NCI-H1417 (cell line): Measurements from ENCODE around the gene NPY1R.

Experiments used
- DNase-seq, 3 experiments: peaks; one replicate each; lab custom pipeline; 2025; lab: John Stamatoyannopoulos, UW

Gene NPY1R

DNA sequence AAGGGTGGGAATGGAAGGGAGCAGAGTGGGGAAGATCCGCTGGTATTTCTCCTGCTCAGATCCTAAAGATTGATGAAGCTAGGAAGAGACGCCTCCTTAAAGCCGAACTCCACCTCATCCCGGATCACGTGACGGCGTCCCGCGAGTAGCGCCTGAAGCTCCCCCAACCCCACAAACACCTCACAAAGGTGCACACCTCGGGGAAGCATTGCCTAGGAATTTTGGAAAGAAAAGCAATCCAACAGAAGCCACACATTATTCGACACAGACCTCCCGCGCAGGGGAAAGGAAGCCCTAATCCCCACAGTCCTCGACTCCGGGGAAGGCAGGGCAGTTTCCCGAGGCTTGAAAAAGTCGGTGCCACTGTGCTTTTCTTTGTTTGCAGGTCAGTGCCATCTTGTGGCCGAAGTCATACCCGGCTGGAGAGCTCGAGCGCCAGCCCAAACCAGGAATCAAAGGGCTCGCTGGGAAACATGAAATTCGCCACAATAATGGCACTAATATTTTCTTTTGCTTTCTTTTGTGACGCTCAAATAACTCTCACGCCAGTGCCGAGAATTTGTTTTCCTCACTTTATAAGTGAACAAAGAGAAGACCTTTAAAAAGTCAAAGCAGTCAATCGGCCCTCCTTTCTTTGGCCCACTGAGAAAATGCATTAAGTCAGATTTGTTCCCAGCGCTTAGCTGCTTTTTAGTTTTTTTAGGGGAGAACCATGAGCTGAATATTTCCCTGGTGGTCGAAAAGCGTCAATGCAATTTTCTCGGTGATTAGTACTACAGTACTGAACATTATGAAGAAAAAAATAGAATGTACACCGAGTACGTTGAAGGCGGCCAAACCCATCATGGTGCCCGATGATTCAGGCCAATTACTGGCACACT is at the start of gene NPY1R:
Gene NPY1R (minus strand): TSS at position 71 of the 881 bp plus-strand sequence. CDS start 6,042 bp downstream, outside the sequence.
- peak; percentile 13 to 91 (median 85) for DNase-seq

DNA sequence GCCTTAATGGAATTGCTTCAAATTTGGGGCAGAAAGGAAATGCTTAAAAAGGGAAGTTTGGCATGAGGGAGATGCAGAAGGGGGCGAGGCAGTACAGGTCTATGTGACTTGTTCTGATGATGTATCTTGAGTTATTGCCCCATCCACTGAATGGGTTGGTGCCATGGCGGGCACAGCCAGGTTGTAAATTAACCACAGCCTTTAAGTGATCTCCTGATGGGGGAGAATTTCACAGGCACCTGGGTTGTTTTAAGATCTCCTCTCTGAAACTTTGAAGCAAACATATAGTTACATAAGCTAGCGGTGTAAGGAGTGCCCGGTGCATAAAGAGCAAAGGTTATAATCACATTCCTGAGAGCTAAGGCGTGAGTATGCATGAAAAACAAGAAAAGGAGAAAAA is 48.3 kb upstream of the NPY1R start:
- DNase-seq, result no peak

- DNase-seq, result no peak
Observed at GRCh38 chr4:163378661-163379060, 46.3 kb upstream of the NPY1R start.

- DNase-seq, result no peak
Observed at GRCh38 chr4:163372029-163372428, 39.6 kb upstream of the NPY1R start.

GRCh38 chr4:163367651-163368050 is 35.3 kb upstream of the NPY1R start:
- DNase-seq, result no peak

- no peak for DNase-seq
Observed at GRCh38 chr4:163356104-163356503, 23.7 kb upstream of the NPY1R start.

DNA sequence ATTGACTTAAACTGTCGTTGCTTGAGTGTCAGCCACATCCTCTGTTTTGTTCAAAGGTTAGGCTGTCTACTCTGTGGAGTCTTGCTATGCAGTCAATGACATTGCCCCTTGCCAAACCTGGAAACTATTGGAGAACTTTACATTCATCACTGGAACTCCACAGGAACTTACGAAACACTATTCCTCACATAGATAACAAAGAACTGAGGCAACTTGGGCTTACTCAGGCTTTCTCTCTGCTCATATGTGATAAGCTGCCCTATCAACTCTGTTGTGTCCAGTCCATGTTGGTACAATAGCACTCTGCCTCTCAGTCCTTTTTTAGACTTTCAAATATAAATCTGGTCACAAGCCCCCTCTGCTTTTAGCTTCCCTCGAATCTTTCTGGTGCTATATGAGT is 20.7 kb upstream of the NPY1R start:
- DNase-seq, result no peak

DNA sequence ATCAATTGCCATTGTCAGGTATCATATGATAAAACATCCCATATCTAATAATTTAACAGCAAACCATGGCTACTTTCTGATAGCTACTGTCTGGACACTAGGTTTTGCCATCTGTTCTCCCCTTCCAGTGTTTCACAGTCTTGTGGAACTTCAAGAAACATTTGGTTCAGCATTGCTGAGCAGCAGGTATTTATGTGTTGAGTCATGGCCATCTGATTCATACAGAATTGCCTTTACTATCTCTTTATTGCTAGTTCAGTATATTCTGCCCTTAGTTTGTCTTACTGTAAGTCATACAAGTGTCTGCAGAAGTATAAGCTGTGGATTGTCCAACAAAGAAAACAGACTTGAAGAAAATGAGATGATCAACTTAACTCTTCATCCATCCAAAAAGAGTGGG is 18.3 kb upstream of the NPY1R start:
- DNase-seq, result no peak

GRCh38 chr4:163344147-163345125 is 12.0 kb upstream of the NPY1R start:
- DNase-seq, result peak in 2 of 3 experiments; percentile 55 to 68

- DNase-seq, result peak in 1 of 3 experiments; percentile 35
Observed at GRCh38 chr4:163343604-163344146, 11.3 kb upstream of the NPY1R start, which contains the start of gene NPY5R. NPY5R (plus strand) TSS chr4:163343892; CDS start chr4:163350274, 6,382 bp downstream.

GRCh38 chr4:163335384-163335783 is 3.0 kb upstream of the NPY1R start:
- DNase-seq, result no peak

DNA sequence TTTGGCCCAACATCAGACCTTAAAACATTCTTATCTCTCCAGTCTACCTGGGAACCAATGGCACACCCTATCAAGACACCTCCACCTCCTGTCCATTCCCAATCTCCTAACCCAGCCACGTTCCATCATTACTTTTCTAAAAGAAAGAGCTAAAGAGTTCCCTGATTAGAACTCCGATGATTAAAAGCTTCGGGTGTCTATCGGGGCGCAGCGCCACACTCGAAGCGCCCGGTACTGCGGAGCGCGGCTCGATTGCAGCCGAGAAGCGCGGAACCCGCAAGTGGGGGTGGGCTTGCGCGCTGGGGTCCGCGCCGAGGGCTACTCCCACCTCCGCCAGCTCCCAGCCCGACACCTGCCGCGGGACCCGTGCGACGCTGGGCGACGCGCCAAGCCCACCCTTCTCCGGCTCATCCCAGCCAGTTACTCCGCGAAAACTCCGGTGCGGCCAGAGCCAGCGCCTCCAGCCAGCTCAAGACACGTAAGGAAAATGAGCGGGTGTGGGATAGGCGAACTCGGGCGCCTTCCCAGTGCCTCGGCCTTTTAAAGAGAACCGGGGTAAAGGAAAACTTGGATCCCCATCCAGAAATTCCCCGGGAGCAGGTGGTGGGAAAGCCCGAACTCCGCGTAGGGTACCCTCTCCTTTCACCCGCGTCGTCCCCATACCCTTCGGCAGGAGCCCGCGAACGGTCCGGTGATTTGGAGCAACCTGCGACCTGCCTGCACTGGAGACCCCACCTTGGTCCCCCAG is 593 bp downstream of the NPY1R start:
- peak in 2 of 3 experiments; percentile 68 to 72 for DNase-seq

- peak in 1 of 3 experiments; percentile 1 for DNase-seq
Observed at GRCh38 chr4:163330916-163331628, 1.3 kb downstream of the NPY1R start.

DNA sequence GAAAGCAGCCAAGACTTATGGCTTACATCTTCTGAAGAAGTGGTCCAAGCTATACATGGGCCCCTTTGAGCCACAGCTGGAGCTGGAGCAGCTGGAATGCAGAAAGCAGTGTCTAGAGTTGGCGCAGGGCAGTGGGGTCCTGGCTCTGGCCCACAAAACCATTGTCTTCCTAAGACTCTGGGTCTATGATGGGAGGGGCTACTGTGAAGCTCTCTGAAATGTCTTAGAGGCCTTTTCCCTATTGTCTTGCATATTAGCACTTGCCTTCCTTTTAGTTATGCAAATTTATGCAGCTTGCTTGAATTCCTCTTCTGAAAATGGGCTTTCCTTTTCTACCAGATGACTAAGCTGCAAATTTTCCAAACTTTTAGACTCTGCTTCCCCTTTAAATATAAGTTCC is 15.3 kb downstream of the NPY1R start:
- no peak for DNase-seq

- no peak for DNase-seq
Observed at GRCh38 chr4:163309466-163309865, 22.9 kb downstream of the NPY1R start.

DNA sequence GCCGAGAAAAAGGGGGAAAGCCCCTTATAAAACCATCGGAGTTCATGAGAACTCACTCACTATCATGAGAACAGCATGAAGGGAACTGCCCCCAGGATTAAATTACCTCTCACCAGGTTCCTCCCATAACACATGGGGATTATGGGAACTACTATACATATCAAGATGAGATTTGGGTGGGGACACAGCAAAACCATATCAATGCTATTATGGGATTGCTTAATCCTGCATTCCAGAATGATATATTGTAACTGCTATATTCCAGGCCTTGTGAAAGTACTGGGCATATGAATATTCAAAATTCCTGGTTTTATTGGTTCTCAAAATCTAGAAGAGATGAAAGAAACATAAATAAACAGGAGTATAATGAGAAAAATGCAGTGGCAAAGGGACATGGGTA is 29.3 kb downstream of the NPY1R start:
- DNase-seq, result no peak

DNA sequence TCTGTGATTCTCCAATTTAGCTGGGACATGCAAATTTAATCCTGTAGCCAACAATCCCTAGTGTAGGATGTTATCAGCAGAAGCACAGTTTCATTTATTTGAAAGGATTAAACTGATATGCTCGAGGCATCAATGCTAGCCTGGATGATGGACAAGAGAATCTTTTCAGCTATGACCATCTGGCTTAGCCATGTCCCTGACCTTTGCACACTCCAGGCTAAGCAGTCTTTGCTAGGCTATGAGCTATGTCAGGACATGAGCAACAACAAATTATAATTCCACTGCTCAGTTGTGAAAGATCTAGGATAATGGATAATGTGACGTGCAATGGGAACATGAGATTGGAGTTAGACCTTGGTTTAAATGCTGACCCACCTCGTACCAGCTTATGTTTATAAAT is 32.0 kb downstream of the NPY1R start:
- DNase-seq, result no peak

GRCh38 chr4:163295138-163295537 is 37.3 kb downstream of the NPY1R start:
- no peak for DNase-seq

GRCh38 chr4:163284304-163284703 is 48.1 kb downstream of the NPY1R start:
- no peak for DNase-seq

- DNase-seq, result peak in 1 of 3 experiments; percentile 13
Observed at GRCh38 chr4:163280703-163281519, 51.5 kb downstream of the NPY1R start.
